Liver (tissue), 3 donors: ENCODE data around the gene CIAO3.

Source experiments
- FOXA2 ChIP-seq: IDR thresholded peaks from 2 replicates; pipeline ENCODE4 v1.6.1; 2016; ENCODE audit warnings: antibody characterized with exemption
- GABPA ChIP-seq, 2 donors: IDR thresholded peaks in 1 of 2; conservative IDR thresholded peaks in 1 of 2; 2 replicates each; pipeline ENCODE4 v1.6.1; 2016; ENCODE audit warnings: antibody characterized with exemption in 2 of 2, mild to moderate bottlenecking in 1 of 2, moderate library complexity in 1 of 2
- RAD21 ChIP-seq, 2 donors: IDR thresholded peaks; 2 replicates each; pipeline ENCODE4 v1.6.1; 2016; ENCODE audit warnings: antibody characterized with exemption in 2 of 2, mild to moderate bottlenecking in 2 of 2
- YY1 ChIP-seq: IDR thresholded peaks from 2 replicates; pipeline ENCODE4 v1.6.1; 2016; ENCODE audit warnings: antibody characterized with exemption, mild to moderate bottlenecking
- TF ChIP-seq, protein P1 (sequence below): fragments of 150-350 bp; IDR thresholded peaks from 2 replicates; pipeline ENCODE4 v1.5.1; 2017; ENCODE audit warnings: improper control_type of control experiment, low read depth, low read length; ENCODE audit not compliant: missing input control
- TF ChIP-seq, protein P2 (sequence below): IDR thresholded peaks from 2 replicates; pipeline ENCODE4 v1.6.1; 2016; ENCODE audit warnings: antibody characterized with exemption, mild to moderate bottlenecking
- TF ChIP-seq, protein P3 (sequence below): IDR thresholded peaks from 2 replicates; pipeline ENCODE4 v1.6.1; 2016; ENCODE audit warnings: antibody characterized with exemption
- TF ChIP-seq, protein P4 (sequence below): IDR thresholded peaks from 2 replicates; pipeline ENCODE4 v1.6.1; 2016; ENCODE audit warnings: antibody characterized with exemption
- donor health status: healthy.
- donor health status: healthy.

DNA sequence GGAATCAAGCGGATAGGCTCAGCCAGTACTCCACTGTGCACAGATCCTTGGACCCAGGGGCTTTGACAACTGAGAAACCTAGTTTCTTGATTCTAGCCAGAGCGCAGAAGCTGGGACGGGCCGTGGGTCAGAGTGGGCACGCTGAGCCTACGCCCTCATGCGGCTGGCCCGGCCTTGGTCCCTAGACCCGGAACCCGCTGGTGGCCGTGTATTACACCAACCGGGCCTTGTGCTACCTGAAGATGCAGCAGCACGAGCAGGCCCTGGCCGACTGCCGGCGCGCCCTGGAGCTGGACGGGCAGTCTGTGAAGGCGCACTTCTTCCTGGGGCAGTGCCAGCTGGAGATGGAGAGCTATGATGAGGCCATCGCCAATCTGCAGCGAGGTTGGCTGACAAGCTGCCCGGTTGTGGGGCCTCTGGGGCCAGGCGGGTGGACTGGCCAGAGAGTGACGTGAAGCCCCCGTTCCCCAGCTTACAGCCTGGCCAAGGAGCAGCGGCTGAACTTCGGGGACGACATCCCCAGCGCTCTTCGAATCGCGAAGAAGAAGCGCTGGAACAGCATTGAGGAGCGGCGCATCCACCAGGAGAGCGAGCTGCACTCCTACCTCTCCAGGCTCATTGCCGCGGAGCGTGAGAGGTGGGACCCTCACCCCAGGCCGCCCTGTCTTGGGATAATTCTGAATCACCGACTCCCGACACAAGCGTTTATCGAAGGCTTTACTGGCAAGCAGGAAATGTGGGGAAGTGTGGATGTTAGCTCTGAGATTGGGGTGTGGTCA is 59.6 kb downstream of the CIAO3 start:
- TF ChIP-seq, protein P1, sequence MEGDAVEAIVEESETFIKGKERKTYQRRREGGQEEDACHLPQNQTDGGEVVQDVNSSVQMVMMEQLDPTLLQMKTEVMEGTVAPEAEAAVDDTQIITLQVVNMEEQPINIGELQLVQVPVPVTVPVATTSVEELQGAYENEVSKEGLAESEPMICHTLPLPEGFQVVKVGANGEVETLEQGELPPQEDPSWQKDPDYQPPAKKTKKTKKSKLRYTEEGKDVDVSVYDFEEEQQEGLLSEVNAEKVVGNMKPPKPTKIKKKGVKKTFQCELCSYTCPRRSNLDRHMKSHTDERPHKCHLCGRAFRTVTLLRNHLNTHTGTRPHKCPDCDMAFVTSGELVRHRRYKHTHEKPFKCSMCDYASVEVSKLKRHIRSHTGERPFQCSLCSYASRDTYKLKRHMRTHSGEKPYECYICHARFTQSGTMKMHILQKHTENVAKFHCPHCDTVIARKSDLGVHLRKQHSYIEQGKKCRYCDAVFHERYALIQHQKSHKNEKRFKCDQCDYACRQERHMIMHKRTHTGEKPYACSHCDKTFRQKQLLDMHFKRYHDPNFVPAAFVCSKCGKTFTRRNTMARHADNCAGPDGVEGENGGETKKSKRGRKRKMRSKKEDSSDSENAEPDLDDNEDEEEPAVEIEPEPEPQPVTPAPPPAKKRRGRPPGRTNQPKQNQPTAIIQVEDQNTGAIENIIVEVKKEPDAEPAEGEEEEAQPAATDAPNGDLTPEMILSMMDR: no peak
- TF ChIP-seq RAD21 (IDR thresholded peaks at IDR 0.05): no peak
- TF ChIP-seq, protein P2, sequence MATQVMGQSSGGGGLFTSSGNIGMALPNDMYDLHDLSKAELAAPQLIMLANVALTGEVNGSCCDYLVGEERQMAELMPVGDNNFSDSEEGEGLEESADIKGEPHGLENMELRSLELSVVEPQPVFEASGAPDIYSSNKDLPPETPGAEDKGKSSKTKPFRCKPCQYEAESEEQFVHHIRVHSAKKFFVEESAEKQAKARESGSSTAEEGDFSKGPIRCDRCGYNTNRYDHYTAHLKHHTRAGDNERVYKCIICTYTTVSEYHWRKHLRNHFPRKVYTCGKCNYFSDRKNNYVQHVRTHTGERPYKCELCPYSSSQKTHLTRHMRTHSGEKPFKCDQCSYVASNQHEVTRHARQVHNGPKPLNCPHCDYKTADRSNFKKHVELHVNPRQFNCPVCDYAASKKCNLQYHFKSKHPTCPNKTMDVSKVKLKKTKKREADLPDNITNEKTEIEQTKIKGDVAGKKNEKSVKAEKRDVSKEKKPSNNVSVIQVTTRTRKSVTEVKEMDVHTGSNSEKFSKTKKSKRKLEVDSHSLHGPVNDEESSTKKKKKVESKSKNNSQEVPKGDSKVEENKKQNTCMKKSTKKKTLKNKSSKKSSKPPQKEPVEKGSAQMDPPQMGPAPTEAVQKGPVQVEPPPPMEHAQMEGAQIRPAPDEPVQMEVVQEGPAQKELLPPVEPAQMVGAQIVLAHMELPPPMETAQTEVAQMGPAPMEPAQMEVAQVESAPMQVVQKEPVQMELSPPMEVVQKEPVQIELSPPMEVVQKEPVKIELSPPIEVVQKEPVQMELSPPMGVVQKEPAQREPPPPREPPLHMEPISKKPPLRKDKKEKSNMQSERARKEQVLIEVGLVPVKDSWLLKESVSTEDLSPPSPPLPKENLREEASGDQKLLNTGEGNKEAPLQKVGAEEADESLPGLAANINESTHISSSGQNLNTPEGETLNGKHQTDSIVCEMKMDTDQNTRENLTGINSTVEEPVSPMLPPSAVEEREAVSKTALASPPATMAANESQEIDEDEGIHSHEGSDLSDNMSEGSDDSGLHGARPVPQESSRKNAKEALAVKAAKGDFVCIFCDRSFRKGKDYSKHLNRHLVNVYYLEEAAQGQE: no peak
- TF ChIP-seq YY1: no peak
- TF ChIP-seq, protein P3, sequence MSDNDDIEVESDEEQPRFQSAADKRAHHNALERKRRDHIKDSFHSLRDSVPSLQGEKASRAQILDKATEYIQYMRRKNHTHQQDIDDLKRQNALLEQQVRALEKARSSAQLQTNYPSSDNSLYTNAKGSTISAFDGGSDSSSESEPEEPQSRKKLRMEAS: no peak
- no peak for TF ChIP-seq FOXA2
- TF ChIP-seq, protein P4, sequence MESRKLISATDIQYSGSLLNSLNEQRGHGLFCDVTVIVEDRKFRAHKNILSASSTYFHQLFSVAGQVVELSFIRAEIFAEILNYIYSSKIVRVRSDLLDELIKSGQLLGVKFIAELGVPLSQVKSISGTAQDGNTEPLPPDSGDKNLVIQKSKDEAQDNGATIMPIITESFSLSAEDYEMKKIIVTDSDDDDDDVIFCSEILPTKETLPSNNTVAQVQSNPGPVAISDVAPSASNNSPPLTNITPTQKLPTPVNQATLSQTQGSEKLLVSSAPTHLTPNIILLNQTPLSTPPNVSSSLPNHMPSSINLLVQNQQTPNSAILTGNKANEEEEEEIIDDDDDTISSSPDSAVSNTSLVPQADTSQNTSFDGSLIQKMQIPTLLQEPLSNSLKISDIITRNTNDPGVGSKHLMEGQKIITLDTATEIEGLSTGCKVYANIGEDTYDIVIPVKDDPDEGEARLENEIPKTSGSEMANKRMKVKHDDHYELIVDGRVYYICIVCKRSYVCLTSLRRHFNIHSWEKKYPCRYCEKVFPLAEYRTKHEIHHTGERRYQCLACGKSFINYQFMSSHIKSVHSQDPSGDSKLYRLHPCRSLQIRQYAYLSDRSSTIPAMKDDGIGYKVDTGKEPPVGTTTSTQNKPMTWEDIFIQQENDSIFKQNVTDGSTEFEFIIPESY: no peak
- no peak for TF ChIP-seq GABPA (IDR thresholded peaks at IDR 0.05 in 1 of 2, conservative IDR thresholded peaks at IDR 0.05 in 1 of 2)
